Measurements from ENCODE around the gene MLIP.

The MLIP gene

GRCh38 chr6:54102238-54102637 is 9.0 kb upstream of the MLIP start:
- in situ Hi-C loops (cut with MboI; ENCODE audit: low sequenced_read_pairs): no loop called here
- H3K4me3 ChIP-seq: no peak overlapping the region
- H3K9me3 ChIP-seq: no peaks in the 10 kb centered on the region
- no peak for DNase-seq (ENCODE audit: low spot score in 2 of 2)
- H3K4me1 ChIP-seq: no peaks in the 10 kb centered on the region
- H3K27me3 ChIP-seq (ENCODE audit: low read depth): no peaks in the 10 kb centered on the region
- no peaks in the 10 kb centered on the region for H3K36me3 ChIP-seq (replicated peaks)

GRCh38 chr6:54103497-54103896 is 7.7 kb upstream of the MLIP start:
- Histone ChIP-seq H3K36me3 (replicated peaks) (no peaks in the 10 kb centered on the region), H3K27me3 (ENCODE audit: low read depth) (no peaks in the 10 kb centered on the region), H3K4me1 (no peaks in the 10 kb centered on the region), H3K9me3 (no peaks in the 10 kb centered on the region), H3K4me3 (no peak overlapping the region)
- DNase-seq (ENCODE audit: low spot score in 2 of 2): no peak
- in situ Hi-C loops (cut with MboI; ENCODE audit: low sequenced_read_pairs): no loop called here

GRCh38 chr6:54106727-54107126 is 4.5 kb upstream of the MLIP start:
- Histone ChIP-seq H3K4me1 (no peaks in the 10 kb centered on the region), H3K27me3 (ENCODE audit: low read depth) (no peaks in the 10 kb centered on the region), H3K36me3 (replicated peaks) (no peaks in the 10 kb centered on the region), H3K9me3 (no peaks in the 10 kb centered on the region; the same call in 1 of the 2 replicates), H3K4me3 (no peak overlapping the region)
- in situ Hi-C loops (cut with MboI; ENCODE audit: low sequenced_read_pairs): no loop called here
- DNase-seq (ENCODE audit: low spot score in 2 of 2): no peak

GRCh38 chr6:54107470-54108090 is 3.7 kb upstream of the MLIP start:
- Histone ChIP-seq H3K4me3 (no peak overlapping the region), H3K36me3 (replicated peaks) (no peaks in the 10 kb centered on the region), H3K4me1 (no peaks in the 10 kb centered on the region), H3K9me3 (no peaks in the 10 kb centered on the region; the same call in 1 of the 2 replicates), H3K27me3 (ENCODE audit: low read depth) (no peaks in the 10 kb centered on the region)
- in situ Hi-C loops (cut with MboI; ENCODE audit: low sequenced_read_pairs): no loop called here
- no peak for DNase-seq (ENCODE audit: low spot score in 2 of 2)

GRCh38 chr6:54108271-54108670 is 3.0 kb upstream of the MLIP start:
- H3K4me1 ChIP-seq: no peaks in the 10 kb centered on the region
- no peaks in the 10 kb centered on the region for H3K27me3 ChIP-seq (ENCODE audit: low read depth)
- in situ Hi-C loops (cut with MboI; ENCODE audit: low sequenced_read_pairs): no loop called here
- H3K36me3 ChIP-seq (replicated peaks): no peaks in the 10 kb centered on the region
- H3K4me3 ChIP-seq: no peak overlapping the region
- no peak for DNase-seq (ENCODE audit: low spot score in 2 of 2)
- H3K9me3 ChIP-seq: no peaks in the 10 kb centered on the region; the same call in 1 of the 2 replicates

GRCh38 chr6:54109586-54109985 is 1.7 kb upstream of the MLIP start:
- Histone ChIP-seq H3K4me3 (no peak overlapping the region), H3K9me3 (no peaks in the 10 kb centered on the region; the same call in 1 of the 2 replicates), H3K36me3 (replicated peaks) (no peaks in the 10 kb centered on the region), H3K27me3 (ENCODE audit: low read depth) (no peaks in the 10 kb centered on the region), H3K4me1 (no peaks in the 10 kb centered on the region)
- no peak for DNase-seq (ENCODE audit: low spot score in 2 of 2)
- in situ Hi-C loops (cut with MboI; ENCODE audit: low sequenced_read_pairs): no loop called here

- no peak overlapping the region for H3K4me3 ChIP-seq
- in situ Hi-C loops (cut with MboI; ENCODE audit: low sequenced_read_pairs): no loop called here
Observed at GRCh38 chr6:54112151-54112650, 958 bp downstream of the MLIP start.

GRCh38 chr6:54114991-54115390 is 3.7 kb downstream of the MLIP start:
- in situ Hi-C loops (cut with MboI; ENCODE audit: low sequenced_read_pairs): no loop called here
- Histone ChIP-seq H3K27me3 (ENCODE audit: low read depth) (no peaks in the 10 kb centered on the region), H3K36me3 (replicated peaks) (no peaks in the 10 kb centered on the region), H3K4me3 (no peak overlapping the region), H3K9me3 (no peaks in the 10 kb centered on the region; the same call in 1 of the 2 replicates), H3K4me1 (no peaks in the 10 kb centered on the region)
- no peak for DNase-seq (ENCODE audit: low spot score in 2 of 2)

More at GRCh38 chr6:54112151-54112650, 958 bp downstream of the MLIP start:
- H3K9me3 ChIP-seq: no peaks in the 10 kb centered on the region; the same call in 1 of the 2 replicates
- H3K36me3 ChIP-seq (replicated peaks): no peaks in the 10 kb centered on the region
- DNase-seq (ENCODE audit: low spot score in 2 of 2): no peak
- H3K27me3 ChIP-seq (ENCODE audit: low read depth): no peaks in the 10 kb centered on the region
- H3K4me1 ChIP-seq: no peaks in the 10 kb centered on the region

- Histone ChIP-seq H3K4me3 (no peak overlapping the region), H3K27me3 (ENCODE audit: low read depth) (no peaks in the 10 kb centered on the region), H3K4me1 (no peaks in the 10 kb centered on the region), H3K36me3 (replicated peaks) (no peaks in the 10 kb centered on the region), H3K9me3 (no peaks in the 10 kb centered on the region; the same call in 1 of the 2 replicates)
- in situ Hi-C loops (cut with MboI; ENCODE audit: low sequenced_read_pairs): no loop called here
- DNase-seq (ENCODE audit: low spot score in 2 of 2): no peak
Observed at GRCh38 chr6:54115966-54116365, 4.7 kb downstream of the MLIP start.

- Histone ChIP-seq H3K36me3 (replicated peaks) (no peaks in the 10 kb centered on the region), H3K27me3 (ENCODE audit: low read depth) (no peaks in the 10 kb centered on the region), H3K9me3 (no peaks in the 10 kb centered on the region), H3K4me3 (no peak overlapping the region), H3K4me1 (no peaks in the 10 kb centered on the region)
- DNase-seq (ENCODE audit: low spot score in 2 of 2): no peak
- in situ Hi-C loops (cut with MboI; ENCODE audit: low sequenced_read_pairs): no loop called here
Observed at GRCh38 chr6:54118117-54118516, 6.9 kb downstream of the MLIP start.

- Histone ChIP-seq H3K36me3 (replicated peaks) (no peaks in the 10 kb centered on the region), H3K4me1 (no peaks in the 10 kb centered on the region), H3K9me3 (no peaks in the 10 kb centered on the region), H3K4me3 (no peak overlapping the region), H3K27me3 (ENCODE audit: low read depth) (no peaks in the 10 kb centered on the region)
- in situ Hi-C loops (cut with MboI; ENCODE audit: low sequenced_read_pairs): no loop called here
- no peak for DNase-seq (ENCODE audit: low spot score in 2 of 2)
Observed at GRCh38 chr6:54125493-54125892, 14.2 kb downstream of the MLIP start.

- in situ Hi-C loops (cut with MboI; ENCODE audit: low sequenced_read_pairs): no loop called here
- Histone ChIP-seq H3K4me1 (no peaks in the 10 kb centered on the region), H3K9me3 (no peaks in the 10 kb centered on the region), H3K27me3 (ENCODE audit: low read depth) (no peaks in the 10 kb centered on the region; the same call in 1 of the 2 replicates), H3K36me3 (replicated peaks) (no peaks in the 10 kb centered on the region), H3K4me3 (no peak overlapping the region)
- DNase-seq (ENCODE audit: low spot score in 2 of 2): no peak
Observed at GRCh38 chr6:54130179-54130578, 18.9 kb downstream of the MLIP start.

GRCh38 chr6:54132587-54132986 is 21.3 kb downstream of the MLIP start:
- Histone ChIP-seq H3K4me1 (no peaks in the 10 kb centered on the region), H3K27me3 (ENCODE audit: low read depth) (no peaks in the 10 kb centered on the region; the same call in 1 of the 2 replicates), H3K4me3 (no peak overlapping the region), H3K9me3 (no peaks in the 10 kb centered on the region), H3K36me3 (replicated peaks) (no peaks in the 10 kb centered on the region)
- in situ Hi-C loops (cut with MboI; ENCODE audit: low sequenced_read_pairs): no loop called here
- no peak for DNase-seq (ENCODE audit: low spot score in 2 of 2)

- no peaks in the 10 kb centered on the region for H3K36me3 ChIP-seq (replicated peaks)
- in situ Hi-C loops (cut with MboI; ENCODE audit: low sequenced_read_pairs): no loop called here
- no peak overlapping the region for H3K4me3 ChIP-seq
- H3K4me1 ChIP-seq: no peaks in the 10 kb centered on the region
- no peaks in the 10 kb centered on the region for H3K9me3 ChIP-seq
- no peak for DNase-seq (ENCODE audit: low spot score in 2 of 2)
- H3K27me3 ChIP-seq (ENCODE audit: low read depth): no peaks in the 10 kb centered on the region; the same call in 1 of the 2 replicates
Observed at GRCh38 chr6:54133186-54133585, 21.9 kb downstream of the MLIP start.

GRCh38 chr6:54134935-54135334 is 23.7 kb downstream of the MLIP start:
- in situ Hi-C loops (cut with MboI; ENCODE audit: low sequenced_read_pairs): no loop called here
- Histone ChIP-seq H3K36me3 (replicated peaks) (no peaks in the 10 kb centered on the region), H3K9me3 (no peaks in the 10 kb centered on the region), H3K4me3 (no peak overlapping the region), H3K4me1 (no peaks in the 10 kb centered on the region), H3K27me3 (ENCODE audit: low read depth) (no peaks in the 10 kb centered on the region; the same call in 1 of the 2 replicates)
- DNase-seq (ENCODE audit: low spot score in 2 of 2): no peak
